Sigmoid colon (tissue), 4 donors: ENCODE results near the gene DPP6.

Source experiments
- CTCF ChIP-seq, 4 experiments: fragments of 450-650 bp in 3 of 4; fragments of 200-600 bp in 1 of 4; IDR thresholded peaks; one replicate each; pipeline ENCODE4 v1.5.1; 2016 to 2019; ENCODE audit warnings: antibody characterized with exemption in 4 of 4, mild to moderate bottlenecking in 3 of 4, moderate library complexity in 2 of 4
- POLR2A ChIP-seq, 2 donors: fragments of 450-650 bp; IDR thresholded peaks; one replicate each; pipeline ENCODE4 v1.6.1; 2016; ENCODE audit warnings: antibody characterized with exemption in 2 of 2, mild to moderate bottlenecking in 2 of 2, moderate library complexity in 2 of 2
- POLR2AphosphoS5 ChIP-seq, 4 donors: sonication (generic); formaldehyde crosslinking; IDR thresholded peaks; one replicate each; pipeline ENCODE4 v1.6.1; 2017; ENCODE audit warnings: antibody characterized with exemption in 4 of 4

GRCh38 chr7:154217688-154218340, 165.6 kb downstream of the DPP6 start:
- TF ChIP-seq CTCF (IDR thresholded peaks at IDR 0.05) (no peak), POLR2A (IDR thresholded peaks at IDR 0.05) (no peak), POLR2AphosphoS5 (IDR thresholded peaks at IDR 0.05) (no peak)
